HepG2 (cell line): ENCODE measurements around the gene CCT7.

Source experiments
- FOXA1 ChIP-seq, 2 experiments: fragments of 450-650 bp in 1 of 2; sonication (generic) in 1 of 2; formaldehyde crosslinking in 1 of 2; IDR thresholded peaks; 2 replicates each; pipeline versions ENCODE4 v1.4.0 to v1.6.1; 2016 to 2020; ENCODE audit warnings: missing genetic modification reagents in 1 of 2
- IRF1 ChIP-seq: sonication (generic); formaldehyde crosslinking; IDR thresholded peaks from 2 replicates; pipeline ENCODE4 v1.4.0; 2020; ENCODE audit warnings: low read depth, mild to moderate bottlenecking, missing genetic modification reagents
- JUND ChIP-seq: sonication (generic); formaldehyde crosslinking; IDR thresholded peaks from 2 replicates; pipeline ENCODE4 v1.8.0; 2022; ENCODE audit warnings: mild to moderate bottlenecking, missing genetic modification reagents
- MTF2 ChIP-seq: sonication (generic); formaldehyde crosslinking; IDR thresholded peaks from 2 replicates; pipeline ENCODE4 v1.5.0; 2020; ENCODE audit warnings: missing genetic modification reagents, borderline replicate concordance
- TFE3 ChIP-seq: IDR thresholded peaks from 2 replicates; pipeline ENCODE4 v1.6.1; 2016
- ZFP36 ChIP-seq: fragments of 150-350 bp; IDR thresholded peaks from 2 replicates; pipeline ENCODE4 v1.6.1; 2018; ENCODE audit warnings: borderline replicate concordance, low read length, low read depth; ENCODE audit not compliant: partially characterized antibody
- TF ChIP-seq, protein P1 (sequence below): sonication (generic); formaldehyde crosslinking; IDR thresholded peaks from 2 replicates; pipeline ENCODE4 v1.4.0; 2020; ENCODE audit warnings: missing genetic modification reagents
- TF ChIP-seq, protein P2 (sequence below): sonication (generic); formaldehyde crosslinking; IDR thresholded peaks from 2 replicates; pipeline ENCODE4 v1.5.0; 2020; ENCODE audit warnings: mild to moderate bottlenecking, missing genetic modification reagents, moderate library complexity

DNA sequence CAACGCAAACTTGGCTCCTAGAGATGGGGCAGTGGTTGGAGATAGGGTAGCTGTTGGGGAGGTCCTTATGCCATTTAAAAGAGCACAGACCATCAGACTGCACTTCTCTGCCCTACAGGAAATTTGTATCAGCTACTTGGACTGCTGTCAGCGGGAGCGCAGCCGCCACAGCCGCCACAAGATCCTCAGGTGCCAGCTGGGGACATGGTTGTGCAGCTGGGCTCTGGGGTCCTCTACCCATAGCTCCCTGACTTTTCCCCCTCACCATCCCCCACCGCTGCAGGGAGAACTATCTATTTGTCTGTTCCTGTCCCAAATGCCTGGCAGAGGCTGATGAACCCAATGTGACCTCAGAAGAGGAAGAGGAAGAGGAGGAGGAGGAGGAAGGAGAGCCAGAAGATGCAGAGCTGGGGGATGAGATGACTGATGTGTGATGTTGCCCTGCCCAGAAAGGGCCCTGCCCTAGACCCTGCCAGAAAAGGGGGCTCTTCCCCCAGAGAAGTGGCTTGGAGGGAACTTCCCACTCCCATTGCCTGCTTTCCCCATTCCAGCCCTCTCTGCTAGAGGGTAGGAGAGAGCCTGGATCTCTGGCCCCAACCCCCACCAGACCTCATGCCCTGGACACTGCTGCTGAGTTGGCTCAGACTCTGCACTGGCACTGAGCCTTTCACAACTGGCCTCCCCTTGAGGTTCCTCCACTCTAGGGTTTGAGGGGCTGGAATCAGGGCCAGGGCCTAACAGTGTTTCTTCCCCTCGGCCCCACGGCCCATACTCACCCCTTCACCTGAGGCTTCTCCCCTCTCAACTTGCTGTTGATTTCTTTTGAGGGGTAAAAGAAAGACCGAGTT, 8.4 kb upstream of the CCT7 start:
- TF ChIP-seq IRF1 (CRISPR knock-in tag) = no peak
- no peak for TF ChIP-seq MTF2 (CRISPR knock-in tag)
- no peak for TF ChIP-seq JUND
- TF ChIP-seq TFE3 (CRISPR knock-in tag) = no peak
- TF ChIP-seq ZFP36 = no peak
- TF ChIP-seq, protein P1, sequence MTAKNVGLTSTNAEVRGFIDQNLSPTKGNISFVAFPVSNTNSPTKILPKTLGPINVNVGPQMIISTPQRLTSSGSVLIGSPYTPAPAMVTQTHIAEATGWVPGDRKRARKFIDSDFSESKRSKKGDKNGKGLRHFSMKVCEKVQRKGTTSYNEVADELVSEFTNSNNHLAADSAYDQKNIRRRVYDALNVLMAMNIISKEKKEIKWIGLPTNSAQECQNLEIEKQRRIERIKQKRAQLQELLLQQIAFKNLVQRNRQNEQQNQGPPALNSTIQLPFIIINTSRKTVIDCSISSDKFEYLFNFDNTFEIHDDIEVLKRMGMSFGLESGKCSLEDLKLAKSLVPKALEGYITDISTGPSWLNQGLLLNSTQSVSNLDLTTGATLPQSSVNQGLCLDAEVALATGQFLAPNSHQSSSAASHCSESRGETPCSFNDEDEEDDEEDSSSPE (CRISPR knock-in tag) = no peak
- no peak for TF ChIP-seq FOXA1 (IDR thresholded peaks at IDR 0.05)
- no peak for TF ChIP-seq FOXA1 (CRISPR knock-in tag; IDR thresholded peaks at IDR 0.05)
- TF ChIP-seq, protein P2, sequence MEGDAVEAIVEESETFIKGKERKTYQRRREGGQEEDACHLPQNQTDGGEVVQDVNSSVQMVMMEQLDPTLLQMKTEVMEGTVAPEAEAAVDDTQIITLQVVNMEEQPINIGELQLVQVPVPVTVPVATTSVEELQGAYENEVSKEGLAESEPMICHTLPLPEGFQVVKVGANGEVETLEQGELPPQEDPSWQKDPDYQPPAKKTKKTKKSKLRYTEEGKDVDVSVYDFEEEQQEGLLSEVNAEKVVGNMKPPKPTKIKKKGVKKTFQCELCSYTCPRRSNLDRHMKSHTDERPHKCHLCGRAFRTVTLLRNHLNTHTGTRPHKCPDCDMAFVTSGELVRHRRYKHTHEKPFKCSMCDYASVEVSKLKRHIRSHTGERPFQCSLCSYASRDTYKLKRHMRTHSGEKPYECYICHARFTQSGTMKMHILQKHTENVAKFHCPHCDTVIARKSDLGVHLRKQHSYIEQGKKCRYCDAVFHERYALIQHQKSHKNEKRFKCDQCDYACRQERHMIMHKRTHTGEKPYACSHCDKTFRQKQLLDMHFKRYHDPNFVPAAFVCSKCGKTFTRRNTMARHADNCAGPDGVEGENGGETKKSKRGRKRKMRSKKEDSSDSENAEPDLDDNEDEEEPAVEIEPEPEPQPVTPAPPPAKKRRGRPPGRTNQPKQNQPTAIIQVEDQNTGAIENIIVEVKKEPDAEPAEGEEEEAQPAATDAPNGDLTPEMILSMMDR (CRISPR knock-in tag) = no peak
